HepG2 (cell line): ENCODE measurements around the gene ADGRB2. TPM values are rescaled to one million over a fixed set of nuclear protein-coding genes. Genes with fewer than 3 reads are reported as not detected.

Experiments used
- CBFB ChIP-seq: sonication (generic); formaldehyde crosslinking; IDR thresholded peaks from 2 replicates; pipeline ENCODE4 v1.4.0; 2020; ENCODE audit warnings: missing genetic modification reagents
- CHD2 ChIP-seq: IDR thresholded peaks from 2 replicates; pipeline ENCODE4 v1.6.1; 2011; ENCODE audit warnings: low read depth, low read length, improper control_type of control experiment
- CREM ChIP-seq, 2 experiments: sonication (generic) in 1 of 2; formaldehyde crosslinking in 1 of 2; IDR thresholded peaks; 2 replicates each; pipeline versions ENCODE4 v1.4.0 to v1.6.1; 2016 to 2020; ENCODE audit warnings: antibody characterized with exemption in 1 of 2, mild to moderate bottlenecking in 1 of 2, missing genetic modification reagents in 1 of 2
- ELF3 ChIP-seq: IDR thresholded peaks from 2 replicates; pipeline ENCODE4 v1.6.1; 2016; ENCODE audit warnings: missing genetic modification reagents, missing compliant biosample characterization
- FOXK2 ChIP-seq: fragments of 450-650 bp; IDR thresholded peaks from 2 replicates; pipeline ENCODE4 v1.6.1; 2016
- GZF1 ChIP-seq: sonication (generic); formaldehyde crosslinking; IDR thresholded peaks from 2 replicates; pipeline ENCODE4 v1.5.1; 2020; ENCODE audit warnings: mild to moderate bottlenecking, missing genetic modification reagents
- HOXA3 ChIP-seq: sonication (generic); formaldehyde crosslinking; IDR thresholded peaks from 2 replicates; pipeline ENCODE4 v1.5.0; 2020; ENCODE audit warnings: missing genetic modification reagents
- KDM5A ChIP-seq: fragments of 200-600 bp; sonication (generic); IDR thresholded peaks from 2 replicates; pipeline ENCODE4 v1.7.0; 2018; ENCODE audit warnings: antibody characterized with exemption, mild to moderate bottlenecking, low read length, borderline replicate concordance
- KLF6 ChIP-seq: IDR thresholded peaks from 2 replicates; pipeline ENCODE4 v1.8.0; 2016; ENCODE audit warnings: missing biosample characterization, missing genetic modification reagents
- MEIS1 ChIP-seq: sonication (generic); formaldehyde crosslinking; IDR thresholded peaks from 2 replicates; pipeline ENCODE4 v1.9.0; 2021; ENCODE audit warnings: mild to moderate bottlenecking, missing genetic modification reagents, moderate library complexity, borderline replicate concordance
- MIXL1 ChIP-seq: IDR thresholded peaks from 2 replicates; pipeline ENCODE4 v1.6.1; 2016
- PHF21A ChIP-seq: sonication (generic); formaldehyde crosslinking; IDR thresholded peaks from 2 replicates; pipeline ENCODE4 v1.5.0; 2020; ENCODE audit warnings: mild to moderate bottlenecking, missing genetic modification reagents
- RFX3 ChIP-seq: IDR thresholded peaks from 2 replicates; pipeline ENCODE4 v1.6.1; 2016; ENCODE audit warnings: missing biosample characterization, missing genetic modification reagents
- SAFB2 ChIP-seq: sonication (generic); formaldehyde crosslinking; IDR thresholded peaks from 2 replicates; pipeline ENCODE4 v1.5.1; 2020; ENCODE audit warnings: missing genetic modification reagents, low read depth, mild to moderate bottlenecking, borderline replicate concordance
- SKI ChIP-seq: fragments of 450-650 bp; IDR thresholded peaks from one replicate; pipeline ENCODE4 v1.6.1; 2018; ENCODE audit warnings: mild to moderate bottlenecking; ENCODE audit not compliant: partially characterized antibody
- SMYD3 ChIP-seq: sonication (generic); formaldehyde crosslinking; IDR thresholded peaks from 2 replicates; pipeline ENCODE4 v1.8.1; 2023; ENCODE audit warnings: mild to moderate bottlenecking, missing genetic modification reagents
- ZBTB21 ChIP-seq: sonication (generic); formaldehyde crosslinking; IDR thresholded peaks from 2 replicates; pipeline ENCODE4 v1.4.0; 2020; ENCODE audit warnings: missing genetic modification reagents
- ZKSCAN5 ChIP-seq: sonication (generic); formaldehyde crosslinking; IDR thresholded peaks from 2 replicates; pipeline ENCODE4 v1.5.1; 2020; ENCODE audit warnings: mild to moderate bottlenecking, missing genetic modification reagents
- ZNF468 ChIP-seq: sonication (generic); formaldehyde crosslinking; IDR thresholded peaks from 2 replicates; pipeline ENCODE4 v1.8.0; 2022; ENCODE audit warnings: mild to moderate bottlenecking, moderate library complexity, missing genetic modification reagents
- ZNF619 ChIP-seq: sonication (generic); formaldehyde crosslinking; IDR thresholded peaks from 2 replicates; pipeline ENCODE4 v1.4.0; 2020; ENCODE audit warnings: mild to moderate bottlenecking, missing genetic modification reagents
- ZNF816 ChIP-seq: sonication (generic); formaldehyde crosslinking; IDR thresholded peaks from 2 replicates; pipeline ENCODE4 v1.8.0; 2022; ENCODE audit warnings: missing genetic modification reagents, mild to moderate bottlenecking, borderline replicate concordance
- ZSCAN9 ChIP-seq: IDR thresholded peaks from 2 replicates; pipeline ENCODE4 v1.6.1; 2016; ENCODE audit warnings: borderline replicate concordance
- polyA plus RNA-seq, 8 experiments: library from polyadenylated mRNA; depleted of rRNA in 3 of 8; stranded (reverse) in 7 of 8; unstranded in 1 of 8; fragments of >200 nt; fragmentation: Illumina TruSeq in 4 of 8; extraction: Trizol in 4 of 8; gene quantifications; 2 replicates each; pipeline versions ENCODE4 v1.2.1 to v1.2.3, GENCODE V29; 2011 to 2016; ENCODE audit warnings: low read depth in 4 of 8, missing spikeins in 1 of 8, mixed read lengths in 1 of 8; ENCODE audit not compliant: insufficient read depth in 1 of 8
- total RNA-seq, 5 experiments: library from RNA; depleted of rRNA; stranded (reverse); fragments of >200 nt; fragmentation: Illumina TruSeq; extraction: Trizol; gene quantifications; 2 replicates each; pipeline ENCODE4 v1.2.3, GENCODE V29; 2016; ENCODE audit warnings: low read depth in 1 of 5
- TF ChIP-seq, protein P1 (sequence below): sonication (generic); formaldehyde crosslinking; IDR thresholded peaks from 2 replicates; pipeline ENCODE4 v1.8.0; 2022; ENCODE audit warnings: mild to moderate bottlenecking, missing genetic modification reagents, borderline replicate concordance
- TF ChIP-seq, protein P2 (sequence below): IDR thresholded peaks from 2 replicates; pipeline ENCODE4 v1.6.1; 2016; ENCODE audit warnings: missing compliant biosample characterization, missing genetic modification reagents, borderline replicate concordance
- TF ChIP-seq, protein P3 (sequence below): IDR thresholded peaks from 2 replicates; pipeline ENCODE4 v1.6.1; 2016; ENCODE audit warnings: control low read depth
- TF ChIP-seq, protein P4 (sequence below): IDR thresholded peaks from 2 replicates; pipeline ENCODE4 v1.6.1; 2012; ENCODE audit warnings: low read length, improper control_type of control experiment

The ADGRB2 gene
- total and polyA plus RNA-seq, 2 of the 13 experiments (the other 11 are each of a cell fraction or from before 2014, with no cell fraction given) = 0.03 to 0.09 TPM

DNA sequence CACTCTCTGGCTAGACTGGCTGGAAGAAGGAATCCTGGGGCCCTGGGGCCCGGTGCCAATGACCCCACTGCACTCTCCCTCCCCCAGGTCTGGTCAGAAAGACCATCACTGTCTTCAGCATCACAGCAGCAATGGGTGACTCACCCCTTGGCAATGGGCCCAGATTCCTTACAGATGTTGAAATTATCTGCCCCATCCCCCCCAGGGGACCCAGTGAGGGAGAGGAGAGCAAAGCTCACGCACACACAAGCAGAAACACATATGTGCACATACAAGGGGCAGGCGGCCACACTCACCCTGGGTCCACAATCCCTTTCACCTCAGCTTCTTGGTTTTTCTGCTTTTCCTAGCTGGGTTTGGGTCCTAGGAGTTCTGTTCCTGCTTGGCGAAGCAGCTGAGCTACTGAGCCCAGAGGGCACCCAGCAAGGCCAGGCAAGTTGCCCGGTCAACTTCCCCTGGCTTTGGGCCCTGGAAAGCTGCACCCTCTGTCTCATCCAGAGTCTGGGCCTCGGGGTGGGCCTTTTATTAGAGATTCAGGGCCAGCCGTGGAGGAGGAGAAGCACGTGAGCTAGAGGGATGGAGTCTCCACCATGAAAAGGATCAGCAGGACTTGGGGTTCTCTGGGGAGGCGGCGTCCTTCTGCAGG, 62.9 kb downstream of the ADGRB2 start (continued):
- TF ChIP-seq MEIS1 (CRISPR knock-in tag) (peak; percentile 51; the same call in 1 of the 2 replicates), KLF6 (CRISPR knock-in tag) (no peak), KDM5A (no peak), ZSCAN9 (peak; percentile 80), ZNF468 (CRISPR knock-in tag) (no peak), RFX3 (CRISPR knock-in tag) (no peak), ELF3 (CRISPR knock-in tag) (0 out of 2 replicates have a peak, but pooled peaks have one; percentile 67), GZF1 (CRISPR knock-in tag) (no peak), CBFB (CRISPR knock-in tag) (peak; percentile 52; the same call in 1 of the 2 replicates), ZNF619 (CRISPR knock-in tag) (no peak), ZKSCAN5 (CRISPR knock-in tag) (no peak), SMYD3 (no peak), FOXK2 (no peak), ZNF816 (no peak), SKI (peak; percentile 88), SAFB2 (CRISPR knock-in tag) (no peak), CREM (IDR thresholded peaks at IDR 0.05) (peak; percentile 35; the same call in 1 of the 2 replicates), CREM (CRISPR knock-in tag; IDR thresholded peaks at IDR 0.05) (no peak), ZBTB21 (CRISPR knock-in tag) (no peak; the same call in 1 of the 2 replicates), MIXL1 (CRISPR knock-in tag) (no peak), PHF21A (peak; percentile 88), HOXA3 (CRISPR knock-in tag) (peak; percentile 79), CHD2 (peak; percentile 53; the same call in 1 of the 2 replicates)
- TF ChIP-seq, protein P1, sequence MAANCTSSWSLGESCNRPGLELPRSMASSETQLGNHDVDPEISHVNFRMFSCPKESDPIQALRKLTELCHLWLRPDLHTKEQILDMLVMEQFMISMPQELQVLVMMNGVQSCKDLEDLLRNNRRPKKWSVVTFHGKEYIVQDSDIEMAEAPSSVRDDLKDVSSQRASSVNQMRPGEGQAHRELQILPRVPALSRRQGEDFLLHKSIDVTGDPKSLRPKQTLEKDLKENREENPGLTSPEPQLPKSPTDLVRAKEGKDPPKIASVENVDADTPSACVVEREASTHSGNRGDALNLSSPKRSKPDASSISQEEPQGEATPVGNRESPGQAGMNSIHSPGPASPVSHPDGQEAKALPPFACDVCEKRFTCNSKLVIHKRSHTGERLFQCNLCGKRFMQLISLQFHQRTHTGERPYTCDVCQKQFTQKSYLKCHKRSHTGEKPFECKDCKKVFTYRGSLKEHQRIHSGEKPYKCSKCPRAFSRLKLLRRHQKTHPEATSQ (CRISPR knock-in tag) = no peak
- TF ChIP-seq, protein P2, sequence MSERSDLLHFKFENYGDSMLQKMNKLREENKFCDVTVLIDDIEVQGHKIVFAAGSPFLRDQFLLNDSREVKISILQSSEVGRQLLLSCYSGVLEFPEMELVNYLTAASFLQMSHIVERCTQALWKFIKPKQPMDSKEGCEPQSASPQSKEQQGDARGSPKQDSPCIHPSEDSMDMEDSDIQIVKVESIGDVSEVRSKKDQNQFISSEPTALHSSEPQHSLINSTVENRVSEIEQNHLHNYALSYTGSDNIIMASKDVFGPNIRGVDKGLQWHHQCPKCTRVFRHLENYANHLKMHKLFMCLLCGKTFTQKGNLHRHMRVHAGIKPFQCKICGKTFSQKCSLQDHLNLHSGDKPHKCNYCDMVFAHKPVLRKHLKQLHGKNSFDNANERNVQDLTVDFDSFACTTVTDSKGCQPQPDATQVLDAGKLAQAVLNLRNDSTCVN (CRISPR knock-in tag) = no peak
- TF ChIP-seq, protein P3, sequence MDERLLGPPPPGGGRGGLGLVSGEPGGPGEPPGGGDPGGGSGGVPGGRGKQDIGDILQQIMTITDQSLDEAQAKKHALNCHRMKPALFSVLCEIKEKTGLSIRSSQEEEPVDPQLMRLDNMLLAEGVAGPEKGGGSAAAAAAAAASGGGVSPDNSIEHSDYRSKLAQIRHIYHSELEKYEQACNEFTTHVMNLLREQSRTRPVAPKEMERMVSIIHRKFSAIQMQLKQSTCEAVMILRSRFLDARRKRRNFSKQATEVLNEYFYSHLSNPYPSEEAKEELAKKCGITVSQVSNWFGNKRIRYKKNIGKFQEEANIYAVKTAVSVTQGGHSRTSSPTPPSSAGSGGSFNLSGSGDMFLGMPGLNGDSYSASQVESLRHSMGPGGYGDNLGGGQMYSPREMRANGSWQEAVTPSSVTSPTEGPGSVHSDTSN (CRISPR knock-in tag) = no peak
- TF ChIP-seq, protein P4, sequence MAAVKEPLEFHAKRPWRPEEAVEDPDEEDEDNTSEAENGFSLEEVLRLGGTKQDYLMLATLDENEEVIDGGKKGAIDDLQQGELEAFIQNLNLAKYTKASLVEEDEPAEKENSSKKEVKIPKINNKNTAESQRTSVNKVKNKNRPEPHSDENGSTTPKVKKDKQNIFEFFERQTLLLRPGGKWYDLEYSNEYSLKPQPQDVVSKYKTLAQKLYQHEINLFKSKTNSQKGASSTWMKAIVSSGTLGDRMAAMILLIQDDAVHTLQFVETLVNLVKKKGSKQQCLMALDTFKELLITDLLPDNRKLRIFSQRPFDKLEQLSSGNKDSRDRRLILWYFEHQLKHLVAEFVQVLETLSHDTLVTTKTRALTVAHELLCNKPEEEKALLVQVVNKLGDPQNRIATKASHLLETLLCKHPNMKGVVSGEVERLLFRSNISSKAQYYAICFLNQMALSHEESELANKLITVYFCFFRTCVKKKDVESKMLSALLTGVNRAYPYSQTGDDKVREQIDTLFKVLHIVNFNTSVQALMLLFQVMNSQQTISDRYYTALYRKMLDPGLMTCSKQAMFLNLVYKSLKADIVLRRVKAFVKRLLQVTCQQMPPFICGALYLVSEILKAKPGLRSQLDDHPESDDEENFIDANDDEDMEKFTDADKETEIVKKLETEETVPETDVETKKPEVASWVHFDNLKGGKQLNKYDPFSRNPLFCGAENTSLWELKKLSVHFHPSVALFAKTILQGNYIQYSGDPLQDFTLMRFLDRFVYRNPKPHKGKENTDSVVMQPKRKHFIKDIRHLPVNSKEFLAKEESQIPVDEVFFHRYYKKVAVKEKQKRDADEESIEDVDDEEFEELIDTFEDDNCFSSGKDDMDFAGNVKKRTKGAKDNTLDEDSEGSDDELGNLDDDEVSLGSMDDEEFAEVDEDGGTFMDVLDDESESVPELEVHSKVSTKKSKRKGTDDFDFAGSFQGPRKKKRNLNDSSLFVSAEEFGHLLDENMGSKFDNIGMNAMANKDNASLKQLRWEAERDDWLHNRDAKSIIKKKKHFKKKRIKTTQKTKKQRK = no peak
